HG03196 (cell line): ENCODE results near the gene SVBP.
"Not testable (repeated sequence)": the region's sequence is repeated elsewhere in the genome, so short reads cannot be mapped to it uniquely, and the experiment has no call there.

Experiments used
- ATAC-seq: cut with Tn5 transposase; IDR thresholded peaks from one replicate; pipeline ENCODE4 v1.9.1; 2021; ENCODE audit not compliant: unreplicated experiment

Gene SVBP, protein sequence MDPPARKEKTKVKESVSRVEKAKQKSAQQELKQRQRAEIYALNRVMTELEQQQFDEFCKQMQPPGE

GRCh38 chr1:42816585-42817439 lies at the start of gene SVBP, which contains the start of gene ERMAP:
Gene SVBP (minus strand): TSS chr1:42817397. CDS start chr1:42816544, 853 bp downstream.
Gene ERMAP (plus strand): TSS chr1:42817122. CDS start chr1:42830449, 13,327 bp downstream.
- peak; percentile 75 for ATAC-seq

DNA sequence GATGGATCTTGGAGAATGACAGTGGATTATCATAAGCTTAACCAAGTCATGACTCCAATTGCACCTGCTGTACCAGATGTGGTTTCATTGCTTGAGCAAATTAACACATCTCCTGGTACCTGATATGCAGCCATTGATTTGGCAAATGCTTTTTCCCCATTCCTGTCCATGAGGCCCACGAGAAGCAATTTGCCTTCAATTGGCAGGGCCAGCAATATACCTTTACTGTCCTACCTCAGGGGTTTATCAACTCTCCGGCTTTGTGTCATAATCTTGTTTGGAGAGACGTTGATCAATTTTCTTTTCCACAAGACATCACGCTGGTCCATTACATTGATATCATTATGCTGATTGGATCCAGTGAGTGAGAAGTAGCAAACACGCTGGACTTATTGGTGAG lies 49.4 kb upstream of the SVBP start:
- no peak for ATAC-seq

GRCh38 chr1:42861014-42861399 lies 43.8 kb upstream of the SVBP start:
- ATAC-seq, result no peak

- ATAC-seq, result no peak
These were observed 43.3 kb upstream of the SVBP start for GRCh38 chr1:42860339-42861013.

DNA sequence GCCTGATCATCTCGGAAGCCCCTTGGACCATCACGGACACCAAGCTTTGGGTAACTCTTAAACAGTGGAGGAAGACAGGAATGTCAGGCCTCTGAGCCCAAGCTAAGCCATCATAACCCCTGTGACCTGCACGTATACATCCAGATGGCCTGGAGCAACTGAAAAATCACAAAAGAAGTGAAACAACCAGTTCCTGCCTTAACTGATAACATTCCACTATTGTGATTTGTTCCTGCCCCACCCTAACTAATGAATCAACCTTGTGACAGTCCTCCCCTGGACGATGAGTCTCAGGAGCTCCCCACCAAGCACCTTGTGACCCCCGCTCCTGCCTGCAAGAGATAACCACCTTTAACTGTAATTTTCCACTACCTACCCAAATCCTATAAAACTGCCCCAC lies 42.2 kb upstream of the SVBP start:
- not testable (repeated sequence) for ATAC-seq

DNA sequence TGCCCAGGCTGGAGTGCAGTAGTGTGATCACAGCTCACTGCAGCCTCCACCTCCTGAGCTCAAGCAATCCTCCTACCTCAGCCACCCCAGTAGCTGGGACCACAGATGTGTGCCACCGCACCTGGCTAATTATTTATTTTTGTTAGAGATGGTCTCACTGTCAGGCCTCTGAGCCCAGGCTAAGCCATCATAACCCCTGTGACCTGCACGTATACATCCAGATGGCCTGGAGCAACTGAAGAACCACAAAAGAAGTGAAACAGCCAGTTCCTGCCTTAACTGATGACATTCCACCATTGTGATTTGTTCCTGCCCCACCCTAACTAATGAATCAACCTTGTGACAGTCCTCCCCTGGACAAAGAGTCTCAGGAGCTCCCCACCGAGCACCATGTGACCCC lies 39.4 kb upstream of the SVBP start:
- not testable (repeated sequence) for ATAC-seq

- no peak for ATAC-seq
These were observed 36.1 kb upstream of the SVBP start for GRCh38 chr1:42853116-42853884.

- ATAC-seq, result no peak
These were observed 35.4 kb upstream of the SVBP start for GRCh38 chr1:42852608-42852980.

DNA sequence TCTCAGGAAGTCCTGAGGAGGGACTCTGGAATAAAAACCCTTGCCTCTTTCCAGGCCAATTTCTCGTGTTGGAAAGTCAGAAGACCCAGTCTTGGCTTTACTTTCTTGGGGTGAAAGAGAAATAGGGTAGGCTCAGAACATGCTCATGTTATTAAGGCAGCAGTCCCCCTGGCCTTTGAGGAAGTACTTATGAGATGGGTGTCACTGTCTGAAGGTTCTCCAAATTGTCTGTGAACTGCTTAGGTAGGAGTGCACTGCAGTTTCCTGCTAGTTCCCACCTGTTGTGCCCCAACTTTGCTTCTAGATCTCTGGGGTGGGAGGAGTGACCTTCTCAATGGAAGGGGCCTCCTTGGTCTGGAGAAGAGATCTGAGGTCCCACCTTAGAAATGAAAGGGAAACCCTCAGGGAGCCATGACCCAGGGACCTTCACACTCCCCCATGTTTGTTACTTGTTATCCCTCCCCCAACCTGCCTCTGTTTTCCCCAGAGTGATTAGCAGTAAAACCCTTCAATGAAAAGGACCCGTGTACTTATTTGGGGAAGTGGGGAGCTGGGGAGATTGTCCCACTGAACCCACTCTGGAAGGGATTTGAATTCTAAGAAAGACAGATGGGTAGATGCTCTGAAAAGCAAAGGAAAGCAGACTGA lies 34.9 kb upstream of the SVBP start:
- no peak for ATAC-seq

DNA sequence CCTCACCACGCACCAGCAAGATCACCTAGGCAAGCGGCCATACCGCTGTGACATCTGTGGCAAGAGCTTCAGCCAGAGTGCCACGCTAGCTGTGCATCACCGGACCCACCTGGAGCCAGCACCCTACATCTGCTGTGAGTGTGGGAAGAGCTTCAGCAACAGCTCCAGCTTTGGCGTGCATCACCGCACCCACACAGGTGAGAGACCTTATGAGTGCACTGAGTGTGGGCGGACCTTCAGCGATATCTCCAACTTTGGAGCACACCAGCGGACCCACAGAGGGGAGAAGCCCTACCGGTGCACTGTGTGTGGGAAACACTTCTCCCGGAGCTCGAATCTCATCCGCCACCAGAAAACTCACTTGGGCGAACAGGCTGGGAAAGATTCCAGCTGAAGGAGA lies 34.2 kb upstream of the SVBP start:
- no peak for ATAC-seq

DNA sequence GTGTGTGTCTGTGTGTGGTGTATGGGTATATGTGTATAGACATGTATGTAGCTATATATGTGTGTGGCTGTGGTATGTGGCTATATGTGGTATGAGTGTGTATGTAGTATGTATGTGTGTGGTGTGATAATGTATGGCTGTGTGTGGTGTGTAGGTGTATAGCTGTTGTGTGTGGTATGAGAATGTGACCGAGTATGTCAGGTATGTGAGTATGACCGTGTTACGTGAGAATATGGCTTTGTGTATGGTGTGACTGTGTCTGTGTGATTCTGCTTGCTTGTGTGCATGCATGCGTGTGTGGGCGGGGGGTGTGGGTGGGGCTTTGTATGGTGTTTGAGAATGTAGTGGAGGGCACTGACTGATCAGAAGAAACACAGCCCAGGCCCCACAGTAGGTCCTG lies 32.7 kb upstream of the SVBP start:
- no peak for ATAC-seq

GRCh38 chr1:42848823-42849537 lies 31.8 kb upstream of the SVBP start:
- ATAC-seq, result no peak

- no peak for ATAC-seq
These were observed 30.7 kb upstream of the SVBP start for GRCh38 chr1:42847721-42848460.

GRCh38 chr1:42847111-42847595 lies 30.0 kb upstream of the SVBP start:
- ATAC-seq, result peak; percentile 7

- ATAC-seq, result peak; percentile 81
These were observed 29.3 kb upstream of the SVBP start, which contains the start of gene ZNF691 for GRCh38 chr1:42846257-42847110. Gene ZNF691 (plus strand): TSS chr1:42846613. CDS start chr1:42849659, 3,046 bp downstream.

DNA sequence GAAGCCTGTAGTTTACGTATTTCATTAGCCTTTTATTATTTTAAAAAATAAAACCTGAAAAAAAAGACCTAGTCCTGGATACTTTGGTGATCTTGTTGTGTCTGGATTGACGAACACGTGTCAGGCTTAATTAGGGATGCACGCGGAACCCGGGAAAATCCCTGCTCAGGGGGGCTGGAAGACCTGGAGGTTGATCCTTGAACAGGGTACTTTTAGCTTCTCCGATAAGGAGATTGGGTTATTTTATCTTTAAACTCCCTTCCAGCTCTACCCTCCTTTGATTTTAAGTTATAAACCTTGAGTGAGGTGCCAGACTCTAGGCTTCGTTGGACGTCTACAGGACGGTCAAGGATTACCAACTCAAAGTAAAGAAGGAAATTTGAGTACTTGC lies 28.7 kb upstream of the SVBP start:
- ATAC-seq, result peak; percentile 11

- ATAC-seq, result no peak
These were observed 28.0 kb upstream of the SVBP start for GRCh38 chr1:42845193-42845592.

GRCh38 chr1:42844592-42845140 lies 27.5 kb upstream of the SVBP start:
- ATAC-seq, result no peak
